Measurements from ENCODE around the gene SLC22A16. TPM values are rescaled to one million over a fixed set of nuclear protein-coding genes. Genes with fewer than 3 reads are reported as not detected.

The SLC22A16 gene
- total RNA-seq, 1 experiment from 2014 or later: not detected

- DNase-seq (ENCODE audit: low spot score) (no peak), ATAC-seq (no peak)
- H3K9me3 Mint-ChIP-seq: peaks cover 9% of the 10 kb centered on the region
- H3K27ac Mint-ChIP-seq: no peak overlapping the region
- H3K4me3 Mint-ChIP-seq: no peak overlapping the region
- peaks cover 18% of the 10 kb centered on the region for H3K4me1 Mint-ChIP-seq
- H3K36me3 Mint-ChIP-seq: no peaks in the 10 kb centered on the region; the same call in 1 of the 2 replicates
- TF ChIP-seq OVOL2 (CRISPR knock-in tag; IDR thresholded peaks at IDR 0.05; ENCODE audit: borderline replicate concordance) (no peak), GABPB1 (CRISPR knock-in tag; IDR thresholded peaks at IDR 0.05) (no peak), SOX15 (CRISPR knock-in tag; IDR thresholded peaks at IDR 0.05) (no peak)
- CTCF ChIA-PET: interaction anchor here (0.6 to 1.1 kb wide), 2 partner anchors 26 to 28 kb away, joined by 3 read pairs; no protein-coding TSS in a partner anchor
- POLR2A ChIA-PET: no interaction called here
- no peaks in the 10 kb centered on the region; the same call in 1 of the 2 replicates for H3K27me3 Mint-ChIP-seq (ENCODE audit: low read depth)
These were observed 45.7 kb downstream of the SLC22A16 start for GRCh38 chr6:110430741-110431140.

- ChIA-PET POLR2A (no interaction called here), CTCF (interaction anchor here (0.6 to 1.1 kb wide), 2 partner anchors 27 to 29 kb away, joined by 3 read pairs; no protein-coding TSS in a partner anchor)
- peaks cover 18% of the 10 kb centered on the region for H3K4me1 Mint-ChIP-seq
- H3K4me3 Mint-ChIP-seq: no peak overlapping the region
- no peaks in the 10 kb centered on the region; the same call in 1 of the 2 replicates for H3K36me3 Mint-ChIP-seq
- TF ChIP-seq ZNF138 (CRISPR knock-in tag; conservative IDR thresholded peaks at IDR 0.05) (no peak), SOX15 (CRISPR knock-in tag; IDR thresholded peaks at IDR 0.05) (no peak)
- ATAC-seq (peak; percentile 91), DNase-seq (ENCODE audit: low spot score) (peak; percentile 12)
- H3K27me3 Mint-ChIP-seq (ENCODE audit: low read depth): no peaks in the 10 kb centered on the region; the same call in 1 of the 2 replicates
- no peak overlapping the region for H3K27ac Mint-ChIP-seq
- H3K9me3 Mint-ChIP-seq: peaks cover 4% of the 10 kb centered on the region
These were observed 46.2 kb downstream of the SLC22A16 start for GRCh38 chr6:110430236-110430635.

- H3K4me1 Mint-ChIP-seq: peaks cover 18% of the 10 kb centered on the region
- no peaks in the 10 kb centered on the region for H3K9me3 Mint-ChIP-seq
- no peaks in the 10 kb centered on the region; the same call in 1 of the 2 replicates for H3K27me3 Mint-ChIP-seq (ENCODE audit: low read depth)
- DNase-seq (ENCODE audit: low spot score) (no peak), ATAC-seq (no peak)
- TF ChIP-seq IRF1 (CRISPR knock-in tag; IDR thresholded peaks at IDR 0.05) (no peak), CREB1 (CRISPR knock-in tag; IDR thresholded peaks at IDR 0.05) (no peak), NR3C1 (CRISPR knock-in tag; conservative IDR thresholded peaks at IDR 0.05; ENCODE audit: low read depth) (no peak), ZBTB21 (CRISPR knock-in tag; IDR thresholded peaks at IDR 0.05; ENCODE audit: borderline replicate concordance) (no peak), TCF7 (CRISPR knock-in tag; IDR thresholded peaks at IDR 0.05; ENCODE audit: low read depth) (no peak), NFATC4 (CRISPR knock-in tag; IDR thresholded peaks at IDR 0.05) (no peak), RELA (CRISPR knock-in tag; IDR thresholded peaks at IDR 0.05; ENCODE audit: borderline replicate concordance) (no peak), ZNF232 (CRISPR knock-in tag; IDR thresholded peaks at IDR 0.05) (no peak), FOXK1 (CRISPR knock-in tag; IDR thresholded peaks at IDR 0.05) (no peak)
- no peaks in the 10 kb centered on the region for H3K36me3 Mint-ChIP-seq
- ChIA-PET POLR2A (no interaction called here), CTCF (no interaction called here)
- H3K27ac Mint-ChIP-seq: no peak overlapping the region
- no peak overlapping the region for H3K4me3 Mint-ChIP-seq
These were observed 48.3 kb downstream of the SLC22A16 start for GRCh38 chr6:110428153-110428552.

GRCh38 chr6:110425816-110426215, 50.6 kb downstream of the SLC22A16 start:
- peaks cover 15% of the 10 kb centered on the region for H3K4me1 Mint-ChIP-seq
- no peaks in the 10 kb centered on the region; the same call in 1 of the 2 replicates for H3K27me3 Mint-ChIP-seq (ENCODE audit: low read depth)
- ATAC-seq (no peak), DNase-seq (ENCODE audit: low spot score) (no peak)
- H3K9me3 Mint-ChIP-seq: peaks cover 10% of the 10 kb centered on the region
- CTCF ChIA-PET: no interaction called here
- POLR2A ChIA-PET: no interaction called here
- no peaks in the 10 kb centered on the region for H3K36me3 Mint-ChIP-seq
- no peak overlapping the region for H3K27ac Mint-ChIP-seq
- no peak overlapping the region for H3K4me3 Mint-ChIP-seq
- TF ChIP-seq NFE2L1 (CRISPR knock-in tag; IDR thresholded peaks at IDR 0.05) (no peak), EMX1 (CRISPR knock-in tag; IDR thresholded peaks at IDR 0.05) (no peak), HMGXB4 (CRISPR knock-in tag; IDR thresholded peaks at IDR 0.05) (no peak), USF2 (CRISPR knock-in tag; IDR thresholded peaks at IDR 0.05) (no peak), TCF7 (CRISPR knock-in tag; IDR thresholded peaks at IDR 0.05; ENCODE audit: low read depth) (no peak), ATF3 (CRISPR knock-in tag; conservative IDR thresholded peaks at IDR 0.05) (no peak), CBFB (CRISPR knock-in tag; IDR thresholded peaks at IDR 0.05; ENCODE audit: low read depth) (no peak), NR3C1 (CRISPR knock-in tag; conservative IDR thresholded peaks at IDR 0.05; ENCODE audit: low read depth) (no peak), ZMAT4 (CRISPR knock-in tag; IDR thresholded peaks at IDR 0.05) (no peak), FOXP4 (CRISPR knock-in tag; IDR thresholded peaks at IDR 0.05) (no peak), GRHL2 (CRISPR knock-in tag; IDR thresholded peaks at IDR 0.05; ENCODE audit: insufficient replicate concordance, severe bottlenecking) (no peak), RELA (CRISPR knock-in tag; IDR thresholded peaks at IDR 0.05; ENCODE audit: borderline replicate concordance) (no peak), ZNF263 (CRISPR knock-in tag; IDR thresholded peaks at IDR 0.05; ENCODE audit: low read depth) (no peak), FOXK1 (CRISPR knock-in tag; IDR thresholded peaks at IDR 0.05) (no peak)
